Left ventricle myocardium inferior (tissue), 1 donor: Measurements from ENCODE around the gene NOM1. TPM values are rescaled to one million over a fixed set of nuclear protein-coding genes. Genes with fewer than 3 reads are reported as not detected.

Experiments
- DNase-seq: peaks from one replicate; pipeline ENCODE4 v3.0.0-alpha.2; 2020
- H3K27ac ChIP-seq: fragments of 200-600 bp; replicated peaks from 2 replicates; pipeline ENCODE4 v1.8.0; 2021
- H3K27me3 ChIP-seq: fragments of 200-600 bp; 2 replicates; pipeline ENCODE4 v1.8.0; 2021; ENCODE audit warnings: low read depth
- H3K36me3 ChIP-seq: fragments of 200-600 bp; 2 replicates; pipeline ENCODE4 v1.8.0; 2021
- H3K4me1 ChIP-seq: fragments of 200-600 bp; 2 replicates; pipeline ENCODE4 v1.8.0; 2021
- H3K4me3 ChIP-seq: fragments of 200-600 bp; 2 replicates; pipeline ENCODE4 v1.8.0; 2021; ENCODE audit warnings: mild to moderate bottlenecking, moderate library complexity
- H3K9me3 ChIP-seq: fragments of 200-600 bp; replicated peaks from 2 replicates; pipeline ENCODE4 v1.8.0; 2021
- intact Hi-C: fragments of 100-400 bp; cut with micrococcal nuclease; formaldehyde crosslinking; loops from one replicate; pipeline ENCODE4 v1.11.0; 2022
- total RNA-seq: library from RNA; stranded (reverse); fragmentation: NEBNext Ultra II Directional; extraction: Animal tissue kit (Norgen Biotek cat#: 25700); gene quantifications from one replicate; pipeline ENCODE4 v1.2.1, GENCODE V29; 2021
- TF ChIP-seq, protein P1 (sequence below): fragments of 200-600 bp; IDR thresholded peaks from 2 replicates; pipeline ENCODE4 v1.8.0; 2021; ENCODE audit warnings: antibody characterized with exemption, mild to moderate bottlenecking, borderline replicate concordance
- donor health status: DM: no; HTN: yes; CAD: no; lungs with severe emphysema.

NOM1 gene
- total RNA-seq, 1 donor from 2014 or later: 10.5 TPM

- peaks cover 98% of the 10 kb centered on the region for H3K27me3 ChIP-seq
These were observed 64.4 kb downstream of the NOM1 start for GRCh38 chr7:157013602-157014549.

DNA sequence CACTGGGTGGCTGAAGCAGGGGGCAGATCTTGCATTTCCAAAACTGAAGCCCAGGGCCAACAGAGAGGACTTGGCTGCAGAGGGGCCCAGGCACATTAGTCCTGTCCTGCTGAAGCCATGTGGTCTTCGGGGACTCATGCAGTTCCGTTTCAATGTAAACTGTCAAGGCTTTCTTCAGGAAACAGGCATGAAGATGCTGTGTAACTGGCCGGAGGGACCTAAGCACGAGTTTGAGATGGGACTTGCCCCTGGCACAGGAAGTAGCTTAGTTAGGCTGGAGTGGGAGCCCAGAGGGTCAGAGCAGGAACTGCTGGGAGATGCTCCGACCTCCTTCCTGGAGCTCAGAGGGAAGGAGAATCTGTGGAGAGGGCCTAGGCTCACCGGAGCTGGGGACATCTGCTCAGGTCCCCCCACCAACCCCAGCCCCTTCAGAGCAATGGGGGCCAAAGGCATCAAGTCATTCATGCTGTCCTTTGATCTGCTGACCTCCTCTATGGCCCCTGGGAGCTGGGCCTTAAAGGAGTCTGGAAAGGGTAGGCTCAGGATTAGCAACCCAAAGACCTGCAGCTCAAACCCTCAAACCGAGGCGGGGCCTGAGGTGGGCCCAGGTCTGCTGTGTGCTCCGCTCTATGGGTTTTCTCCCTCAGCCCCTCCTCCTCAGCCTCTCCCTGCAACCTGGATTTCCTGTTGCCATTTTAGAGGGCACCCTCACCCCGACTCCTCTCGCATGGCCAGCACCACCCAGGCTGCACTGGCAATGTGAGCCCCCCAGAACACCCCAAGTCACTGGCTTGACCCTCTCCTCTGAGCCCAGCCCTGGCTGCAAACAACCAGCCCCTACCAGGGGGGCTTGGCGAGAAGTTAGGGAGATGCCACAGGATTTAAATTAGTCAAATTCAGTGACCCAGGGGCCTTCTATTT is 65.4 kb downstream of the NOM1 start:
- Histone ChIP-seq H3K9me3 (no peaks in the 10 kb centered on the region), H3K27ac (no peak overlapping the region), H3K27me3 (peaks cover 99% of the 10 kb centered on the region), H3K4me1 (peaks cover 33% of the 10 kb centered on the region), H3K36me3 (no peaks in the 10 kb centered on the region), H3K4me3 (no peak overlapping the region)
- DNase-seq: no peak
- intact Hi-C loops: no loop called here
- TF ChIP-seq, protein P1, sequence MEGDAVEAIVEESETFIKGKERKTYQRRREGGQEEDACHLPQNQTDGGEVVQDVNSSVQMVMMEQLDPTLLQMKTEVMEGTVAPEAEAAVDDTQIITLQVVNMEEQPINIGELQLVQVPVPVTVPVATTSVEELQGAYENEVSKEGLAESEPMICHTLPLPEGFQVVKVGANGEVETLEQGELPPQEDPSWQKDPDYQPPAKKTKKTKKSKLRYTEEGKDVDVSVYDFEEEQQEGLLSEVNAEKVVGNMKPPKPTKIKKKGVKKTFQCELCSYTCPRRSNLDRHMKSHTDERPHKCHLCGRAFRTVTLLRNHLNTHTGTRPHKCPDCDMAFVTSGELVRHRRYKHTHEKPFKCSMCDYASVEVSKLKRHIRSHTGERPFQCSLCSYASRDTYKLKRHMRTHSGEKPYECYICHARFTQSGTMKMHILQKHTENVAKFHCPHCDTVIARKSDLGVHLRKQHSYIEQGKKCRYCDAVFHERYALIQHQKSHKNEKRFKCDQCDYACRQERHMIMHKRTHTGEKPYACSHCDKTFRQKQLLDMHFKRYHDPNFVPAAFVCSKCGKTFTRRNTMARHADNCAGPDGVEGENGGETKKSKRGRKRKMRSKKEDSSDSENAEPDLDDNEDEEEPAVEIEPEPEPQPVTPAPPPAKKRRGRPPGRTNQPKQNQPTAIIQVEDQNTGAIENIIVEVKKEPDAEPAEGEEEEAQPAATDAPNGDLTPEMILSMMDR: no peak

More at GRCh38 chr7:157013602-157014549, 64.4 kb downstream of the NOM1 start:
- H3K36me3 ChIP-seq: no peaks in the 10 kb centered on the region
- intact Hi-C loops: no loop called here
- no peak for DNase-seq
- no peaks in the 10 kb centered on the region for H3K9me3 ChIP-seq
- TF ChIP-seq, protein P1: no peak
- no peak overlapping the region for H3K4me3 ChIP-seq
- no peak overlapping the region for H3K27ac ChIP-seq
- peaks cover 31% of the 10 kb centered on the region for H3K4me1 ChIP-seq

- TF ChIP-seq, protein P1: no peak
- Histone ChIP-seq H3K36me3 (no peaks in the 10 kb centered on the region), H3K27me3 (peaks cover 100% of the 10 kb centered on the region)
These were observed 66.5 kb downstream of the NOM1 start for GRCh38 chr7:157016024-157016351.

GRCh38 chr7:157016352-157017041 is 67.0 kb downstream of the NOM1 start:
- H3K27ac ChIP-seq: no peak overlapping the region
- TF ChIP-seq, protein P1: no peak
- intact Hi-C loops: no loop called here
- H3K9me3 ChIP-seq: no peaks in the 10 kb centered on the region
- no peak for DNase-seq
- H3K27me3 ChIP-seq: peaks cover 100% of the 10 kb centered on the region
- H3K36me3 ChIP-seq: no peaks in the 10 kb centered on the region
- H3K4me3 ChIP-seq: no peak overlapping the region
- H3K4me1 ChIP-seq: peaks cover 31% of the 10 kb centered on the region

More at GRCh38 chr7:157016024-157016351, 66.5 kb downstream of the NOM1 start:
- intact Hi-C loops: no loop called here
- H3K4me3 ChIP-seq: no peak overlapping the region
- no peaks in the 10 kb centered on the region for H3K9me3 ChIP-seq
- no peak overlapping the region for H3K27ac ChIP-seq
- H3K4me1 ChIP-seq: peaks cover 31% of the 10 kb centered on the region
- DNase-seq: no peak

GRCh38 chr7:157017149-157017548 is 67.6 kb downstream of the NOM1 start:
- TF ChIP-seq, protein P1: no peak
- no peak for DNase-seq
- H3K36me3 ChIP-seq: no peaks in the 10 kb centered on the region
- no peaks in the 10 kb centered on the region for H3K9me3 ChIP-seq
- peaks cover 32% of the 10 kb centered on the region for H3K4me1 ChIP-seq
- H3K4me3 ChIP-seq: no peak overlapping the region
- H3K27ac ChIP-seq: no peak overlapping the region
- H3K27me3 ChIP-seq: peaks cover 100% of the 10 kb centered on the region
- intact Hi-C loops: no loop called here
